HepG2 (cell line): ENCODE data around the gene MMP24OS. TPM values are rescaled to one million over a fixed set of nuclear protein-coding genes. Genes with fewer than 3 reads are reported as not detected.

Source experiments
- ARNTL ChIP-seq: sonication (generic); formaldehyde crosslinking; IDR thresholded peaks from 2 replicates; pipeline ENCODE4 v1.4.0; 2020; ENCODE audit warnings: mild to moderate bottlenecking, missing genetic modification reagents
- BCL6 ChIP-seq: IDR thresholded peaks from 2 replicates; pipeline ENCODE4 v1.6.1; 2016; ENCODE audit warnings: missing genetic modification reagents, missing compliant biosample characterization
- CEBPG ChIP-seq: IDR thresholded peaks from 2 replicates; pipeline ENCODE4 v1.6.1; 2016
- DMAP1 ChIP-seq: IDR thresholded peaks from 2 replicates; pipeline ENCODE4 v1.6.1; 2016
- FIP1L1 ChIP-seq: fragments of 200-400 bp; formaldehyde crosslinking; IDR thresholded peaks from 2 replicates; pipeline ENCODE4 v1.6.1; 2018; ENCODE audit warnings: low read depth, mild to moderate bottlenecking, low read length, moderate library complexity, borderline replicate concordance; ENCODE audit not compliant: insufficient read depth
- HCFC1 ChIP-seq: fragments of 150-350 bp; IDR thresholded peaks from 2 replicates; pipeline ENCODE4 v1.6.1; 2014; ENCODE audit warnings: low read depth, low read length
- ISX ChIP-seq: sonication (generic); formaldehyde crosslinking; conservative IDR thresholded peaks from 2 replicates; pipeline ENCODE4 v1.5.0; 2020; ENCODE audit warnings: missing genetic modification reagents
- KDM4B ChIP-seq: sonication (generic); formaldehyde crosslinking; IDR thresholded peaks from 2 replicates; pipeline ENCODE4 v1.4.0; 2020; ENCODE audit warnings: missing genetic modification reagents
- MAZ ChIP-seq, 2 experiments: sonication (generic) in 1 of 2; formaldehyde crosslinking in 1 of 2; IDR thresholded peaks; 2 replicates each; pipeline versions ENCODE4 v1.5.0 to v1.6.1; 2012 to 2020; ENCODE audit warnings: low read depth in 2 of 2, mild to moderate bottlenecking in 2 of 2, borderline replicate concordance in 1 of 2, improper control_type of control experiment in 1 of 2, low read length in 1 of 2, missing genetic modification reagents in 1 of 2, moderate library complexity in 1 of 2
- PCBP2 ChIP-seq: fragments of 200-400 bp; formaldehyde crosslinking; optimal IDR thresholded peaks from 2 replicates; pipeline ENCODE3; 2018; ENCODE audit warnings: low read length, low read depth; ENCODE audit not compliant: poor library complexity, severe bottlenecking
- SP1 ChIP-seq, 2 experiments: fragments of 450-650 bp in 1 of 2; sonication (generic) in 1 of 2; formaldehyde crosslinking in 1 of 2; IDR thresholded peaks; 2 replicates each; pipeline versions ENCODE4 v1.4.0 to v1.6.1; 2016 to 2020; ENCODE audit warnings: missing genetic modification reagents in 1 of 2
- SSRP1 ChIP-seq: IDR thresholded peaks from 2 replicates; pipeline ENCODE4 v1.6.1; 2016; ENCODE audit warnings: control low read depth
- STAG1 ChIP-seq: sonication (generic); formaldehyde crosslinking; IDR thresholded peaks from 2 replicates; pipeline ENCODE4 v1.4.0; 2020; ENCODE audit warnings: missing genetic modification reagents
- TOPORS ChIP-seq: sonication (generic); formaldehyde crosslinking; IDR thresholded peaks from 2 replicates; pipeline ENCODE4 v1.8.0; 2023; ENCODE audit warnings: mild to moderate bottlenecking, missing genetic modification reagents
- ZBTB38 ChIP-seq: sonication (generic); formaldehyde crosslinking; IDR thresholded peaks from 2 replicates; pipeline ENCODE4 v1.5.1; 2020; ENCODE audit warnings: mild to moderate bottlenecking, missing genetic modification reagents
- ZFP91 ChIP-seq: sonication (generic); formaldehyde crosslinking; IDR thresholded peaks from 2 replicates; pipeline ENCODE4 v1.9.0; 2022; ENCODE audit warnings: missing genetic modification reagents, mild to moderate bottlenecking, borderline replicate concordance
- ZNF138 ChIP-seq: sonication (generic); formaldehyde crosslinking; IDR thresholded peaks from 2 replicates; pipeline ENCODE4 v1.5.0; 2020; ENCODE audit warnings: mild to moderate bottlenecking, low read depth, missing genetic modification reagents
- ZNF275 ChIP-seq: sonication (generic); formaldehyde crosslinking; IDR thresholded peaks from 2 replicates; pipeline ENCODE4 v1.8.0; 2022; ENCODE audit warnings: missing genetic modification reagents, mild to moderate bottlenecking, inconsistent platforms, borderline replicate concordance
- ZNF34 ChIP-seq: sonication (generic); formaldehyde crosslinking; IDR thresholded peaks from 2 replicates; pipeline ENCODE4 v1.4.0; 2020; ENCODE audit warnings: mild to moderate bottlenecking, missing genetic modification reagents, borderline replicate concordance
- ZNF484 ChIP-seq: sonication (generic); formaldehyde crosslinking; IDR thresholded peaks from 2 replicates; pipeline ENCODE4 v1.5.1; 2020; ENCODE audit warnings: mild to moderate bottlenecking, low read depth, missing genetic modification reagents, borderline replicate concordance
- ZNF563 ChIP-seq: sonication (generic); formaldehyde crosslinking; IDR thresholded peaks from 2 replicates; pipeline ENCODE4 v1.8.0; 2022; ENCODE audit warnings: mild to moderate bottlenecking, moderate library complexity, missing genetic modification reagents
- ZNF670 ChIP-seq: sonication (generic); formaldehyde crosslinking; IDR thresholded peaks from 2 replicates; pipeline ENCODE4 v1.8.0; 2022; ENCODE audit warnings: mild to moderate bottlenecking, missing genetic modification reagents, borderline replicate concordance
- polyA plus RNA-seq, 8 experiments: library from polyadenylated mRNA; depleted of rRNA in 3 of 8; stranded (reverse) in 7 of 8; unstranded in 1 of 8; fragments of >200 nt; fragmentation: Illumina TruSeq in 4 of 8; extraction: Trizol in 4 of 8; gene quantifications; 2 replicates each; pipeline versions ENCODE4 v1.2.1 to v1.2.3, GENCODE V29; 2011 to 2016; ENCODE audit warnings: low read depth in 4 of 8, missing spikeins in 1 of 8, mixed read lengths in 1 of 8; ENCODE audit not compliant: insufficient read depth in 1 of 8
- total RNA-seq, 5 experiments: library from RNA; depleted of rRNA; stranded (reverse); fragments of >200 nt; fragmentation: Illumina TruSeq; extraction: Trizol; gene quantifications; 2 replicates each; pipeline ENCODE4 v1.2.3, GENCODE V29; 2016; ENCODE audit warnings: low read depth in 1 of 5
- TF ChIP-seq, protein P1 (sequence below), 2 experiments: sonication (generic) in 1 of 2; formaldehyde crosslinking in 1 of 2; IDR thresholded peaks; 2 replicates each; pipeline versions ENCODE4 v1.4.0 to v1.6.1; 2018 to 2020; ENCODE audit warnings: missing genetic modification reagents in 2 of 2, borderline replicate concordance in 1 of 2, low read depth in 1 of 2, mild to moderate bottlenecking in 1 of 2, missing biosample characterization in 1 of 2
- TF ChIP-seq, protein P2 (sequence below): sonication (generic); formaldehyde crosslinking; conservative IDR thresholded peaks from 2 replicates; pipeline ENCODE4 v1.4.0; 2020; ENCODE audit warnings: missing genetic modification reagents

MMP24OS gene
- total and polyA plus RNA-seq, 2 of the 13 experiments (the other 11 are each of a cell fraction or from before 2014, with no cell fraction given): 6.0 to 8.5 TPM

DNA sequence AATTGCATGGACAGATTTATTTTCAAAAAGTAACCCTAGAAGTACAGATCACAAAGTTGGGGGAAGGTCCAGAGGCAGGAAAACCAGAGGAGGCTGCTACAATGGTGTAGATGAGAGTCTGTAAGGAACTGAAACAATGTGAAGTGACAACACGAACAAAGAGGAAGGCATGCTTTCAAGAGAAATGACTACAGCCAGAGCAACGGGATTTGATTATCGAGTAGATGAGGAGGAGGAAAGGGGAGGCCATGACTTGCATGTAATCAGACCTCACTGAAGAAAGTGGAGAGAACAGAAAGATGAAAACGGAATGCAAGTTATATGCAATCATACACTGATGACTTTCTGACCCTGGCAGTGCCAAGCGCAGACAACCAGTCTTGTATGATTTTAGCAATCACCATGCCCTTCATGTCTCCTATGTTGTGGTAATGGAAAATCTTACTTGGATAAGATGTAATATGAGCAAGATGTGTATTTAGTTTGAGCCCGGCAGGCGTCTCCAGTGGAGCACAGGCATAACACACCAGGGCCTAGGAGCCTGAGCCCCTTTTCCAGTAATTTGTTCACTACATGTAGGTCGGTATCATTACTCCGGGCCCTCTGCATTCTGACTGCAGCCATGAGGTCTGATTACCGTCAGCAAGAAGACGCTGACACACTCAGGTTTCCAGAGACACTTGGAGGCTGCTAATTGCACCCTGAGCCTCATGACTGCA, 48.3 kb upstream of the MMP24OS start (continued):
- TF ChIP-seq, protein P1, sequence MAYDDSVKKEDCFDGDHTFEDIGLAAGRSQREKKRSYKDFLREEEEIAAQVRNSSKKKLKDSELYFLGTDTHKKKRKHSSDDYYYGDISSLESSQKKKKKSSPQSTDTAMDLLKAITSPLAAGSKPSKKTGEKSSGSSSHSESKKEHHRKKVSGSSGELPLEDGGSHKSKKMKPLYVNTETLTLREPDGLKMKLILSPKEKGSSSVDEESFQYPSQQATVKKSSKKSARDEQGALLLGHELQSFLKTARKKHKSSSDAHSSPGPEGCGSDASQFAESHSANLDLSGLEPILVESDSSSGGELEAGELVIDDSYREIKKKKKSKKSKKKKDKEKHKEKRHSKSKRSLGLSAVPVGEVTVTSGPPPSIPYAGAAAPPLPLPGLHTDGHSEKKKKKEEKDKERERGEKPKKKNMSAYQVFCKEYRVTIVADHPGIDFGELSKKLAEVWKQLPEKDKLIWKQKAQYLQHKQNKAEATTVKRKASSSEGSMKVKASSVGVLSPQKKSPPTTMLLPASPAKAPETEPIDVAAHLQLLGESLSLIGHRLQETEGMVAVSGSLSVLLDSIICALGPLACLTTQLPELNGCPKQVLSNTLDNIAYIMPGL (CRISPR knock-in tag; IDR thresholded peaks at IDR 0.05; ENCODE audit: borderline replicate concordance in 1 of 2, low read depth in 1 of 2): 0 out of 4 replicates have a peak, but pooled peaks of 1 of the 2 experiments have one; percentile 17
- TF ChIP-seq SSRP1 (CRISPR knock-in tag) (no peak), STAG1 (CRISPR knock-in tag) (no peak), PCBP2 (no peak), ZNF484 (no peak), DMAP1 (CRISPR knock-in tag) (no peak), ISX (no peak), TOPORS (CRISPR knock-in tag) (no peak), HCFC1 (no peak), ZFP91 (CRISPR knock-in tag) (0 out of 2 replicates have a peak, but pooled peaks have one; percentile 1), FIP1L1 (no peak), ZNF275 (CRISPR knock-in tag) (no peak), ZNF34 (no peak), ARNTL (no peak), ZBTB38 (CRISPR knock-in tag) (peak; percentile 45), SP1 (IDR thresholded peaks at IDR 0.05) (no peak), SP1 (CRISPR knock-in tag; IDR thresholded peaks at IDR 0.05) (no peak; the same call in 1 of the 2 replicates), KDM4B (no peak), BCL6 (CRISPR knock-in tag) (no peak), CEBPG (CRISPR knock-in tag) (no peak), ZNF138 (CRISPR knock-in tag) (0 out of 2 replicates have a peak, but pooled peaks have one; percentile 63), MAZ (IDR thresholded peaks at IDR 0.05; ENCODE audit: borderline replicate concordance, low read depth, low read length) (no peak), MAZ (CRISPR knock-in tag; IDR thresholded peaks at IDR 0.05; ENCODE audit: low read depth) (peak; percentile 47; the same call in 1 of the 2 replicates), ZNF670 (CRISPR knock-in tag) (no peak), ZNF563 (CRISPR knock-in tag) (no peak)
- TF ChIP-seq, protein P2, sequence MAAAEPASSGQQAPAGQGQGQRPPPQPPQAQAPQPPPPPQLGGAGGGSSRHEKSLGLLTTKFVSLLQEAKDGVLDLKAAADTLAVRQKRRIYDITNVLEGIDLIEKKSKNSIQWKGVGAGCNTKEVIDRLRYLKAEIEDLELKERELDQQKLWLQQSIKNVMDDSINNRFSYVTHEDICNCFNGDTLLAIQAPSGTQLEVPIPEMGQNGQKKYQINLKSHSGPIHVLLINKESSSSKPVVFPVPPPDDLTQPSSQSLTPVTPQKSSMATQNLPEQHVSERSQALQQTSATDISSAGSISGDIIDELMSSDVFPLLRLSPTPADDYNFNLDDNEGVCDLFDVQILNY (CRISPR knock-in tag): no peak
